MM.1S (cell line): ENCODE data around the gene IRS1.

Source experiments
- CTCF ChIP-seq: fragments of 300-600 bp; sonication (generic); IDR thresholded peaks from 2 replicates; pipeline ENCODE4 v1.5.1; 2016; ENCODE audit warnings: antibody characterized with exemption, low read length, mixed read lengths
- EZH2 ChIP-seq: fragments of 300-600 bp; sonication (generic); optimal IDR thresholded peaks from 2 replicates; pipeline ENCODE3; 2017; ENCODE audit warnings: low read depth, mild to moderate bottlenecking, antibody characterized with exemption, low read length, mixed read lengths
- EZH2phosphoT487 ChIP-seq: fragments of 300-600 bp; sonication (generic); IDR thresholded peaks from 2 replicates; pipeline ENCODE4 v1.6.1; 2018; ENCODE audit warnings: antibody characterized with exemption, low read length

GRCh38 chr2:226725126-226725860 lies 74.3 kb downstream of the IRS1 start:
- no peak for TF ChIP-seq CTCF
- TF ChIP-seq EZH2 = no peak
- TF ChIP-seq EZH2phosphoT487 = no peak
